ENCODE data around the gene ENOPH1.

Gene ENOPH1

GRCh38 chr4:82500435-82501153, 70.2 kb downstream of the ENOPH1 start:
- no peaks in the 10 kb centered on the region for H3F3A ChIP-seq (ENCODE audit: insufficient read depth, low read length)
- no peak overlapping the region for H3K9ac ChIP-seq (ENCODE audit: low read length)
- no peaks in the 10 kb centered on the region for H3K9me2 ChIP-seq (ENCODE audit: low read depth, low read length)
- no peaks in the 10 kb centered on the region for H3K27me3 ChIP-seq (ENCODE audit: insufficient read depth, low read length)
- no peak overlapping the region for H3K4me2 ChIP-seq (ENCODE audit: low read length)
- no peak overlapping the region for H2AFZ ChIP-seq (ENCODE audit: low read length)
- H3K9me3 ChIP-seq (ENCODE audit: low read length) = no peaks in the 10 kb centered on the region
- no peaks in the 10 kb centered on the region for H3K4me1 ChIP-seq (ENCODE audit: insufficient read depth, low read length, severe bottlenecking)
- no peak overlapping the region for H3K4me3 ChIP-seq (ENCODE audit: low read depth, low read length, poor library complexity, severe bottlenecking)
- TF ChIP-seq CTCF (IDR thresholded peaks at IDR 0.05; ENCODE audit: low read length) = no peak
- TF ChIP-seq EZH2 (IDR thresholded peaks at IDR 0.05; ENCODE audit: borderline replicate concordance, low read length) = no peak
- no peaks in the 10 kb centered on the region for H3K79me2 ChIP-seq (ENCODE audit: insufficient read depth, low read length)
- no peaks in the 10 kb centered on the region for H3K36me3 ChIP-seq (ENCODE audit: insufficient read depth, low read length)
- no peaks in the 10 kb centered on the region for H4K20me1 ChIP-seq (ENCODE audit: insufficient read depth, low read length)
- H3K27ac ChIP-seq (ENCODE audit: low read depth, low read length, poor library complexity, severe bottlenecking) = no peak overlapping the region

GRCh38 chr4:82501154-82501442, 70.7 kb downstream of the ENOPH1 start:
- no peaks in the 10 kb centered on the region for H3K27me3 ChIP-seq (ENCODE audit: insufficient read depth, low read length)
- H3K9me2 ChIP-seq (ENCODE audit: low read depth, low read length) = no peaks in the 10 kb centered on the region
- H3K36me3 ChIP-seq (ENCODE audit: insufficient read depth, low read length) = no peaks in the 10 kb centered on the region
- no peaks in the 10 kb centered on the region for H3K4me1 ChIP-seq (ENCODE audit: insufficient read depth, low read length, severe bottlenecking)
- no peaks in the 10 kb centered on the region for H4K20me1 ChIP-seq (ENCODE audit: insufficient read depth, low read length)
- no peak overlapping the region for H3K4me3 ChIP-seq (ENCODE audit: low read depth, low read length, poor library complexity, severe bottlenecking)
- no peaks in the 10 kb centered on the region for H3F3A ChIP-seq (ENCODE audit: insufficient read depth, low read length)
- H3K4me2 ChIP-seq (ENCODE audit: low read length) = no peak overlapping the region
- H3K79me2 ChIP-seq (ENCODE audit: insufficient read depth, low read length) = no peaks in the 10 kb centered on the region
- H3K9ac ChIP-seq (ENCODE audit: low read length) = no peak overlapping the region
- H2AFZ ChIP-seq (ENCODE audit: low read length) = no peak overlapping the region
- no peak for TF ChIP-seq CTCF (IDR thresholded peaks at IDR 0.05; ENCODE audit: low read length)
- no peak for TF ChIP-seq EZH2 (IDR thresholded peaks at IDR 0.05; ENCODE audit: borderline replicate concordance, low read length)
- H3K27ac ChIP-seq (ENCODE audit: low read depth, low read length, poor library complexity, severe bottlenecking) = no peak overlapping the region
- no peaks in the 10 kb centered on the region for H3K9me3 ChIP-seq (ENCODE audit: low read length)

GRCh38 chr4:82508011-82508410, 77.6 kb downstream of the ENOPH1 start:
- Histone ChIP-seq H3K9me2 (ENCODE audit: low read depth, low read length) (no peaks in the 10 kb centered on the region), H3K79me2 (ENCODE audit: insufficient read depth, low read length) (no peaks in the 10 kb centered on the region), H3K4me3 (ENCODE audit: low read depth, low read length, poor library complexity, severe bottlenecking) (no peak overlapping the region), H3K9me3 (ENCODE audit: low read length) (no peaks in the 10 kb centered on the region), H3K36me3 (ENCODE audit: insufficient read depth, low read length) (no peaks in the 10 kb centered on the region), H2AFZ (ENCODE audit: low read length) (no peak overlapping the region), H3K4me1 (ENCODE audit: insufficient read depth, low read length, severe bottlenecking) (no peaks in the 10 kb centered on the region), H3K4me2 (ENCODE audit: low read length) (no peak overlapping the region), H3K27me3 (ENCODE audit: insufficient read depth, low read length) (no peaks in the 10 kb centered on the region), H4K20me1 (ENCODE audit: insufficient read depth, low read length) (no peaks in the 10 kb centered on the region), H3K9ac (ENCODE audit: low read length) (no peak overlapping the region), H3K27ac (ENCODE audit: low read depth, low read length, poor library complexity, severe bottlenecking) (no peak overlapping the region), H3F3A (ENCODE audit: insufficient read depth, low read length) (no peaks in the 10 kb centered on the region)
- TF ChIP-seq EZH2 (IDR thresholded peaks at IDR 0.05; ENCODE audit: borderline replicate concordance, low read length) (no peak), CTCF (IDR thresholded peaks at IDR 0.05; ENCODE audit: low read length) (no peak)
